ENCODE measurements around the gene SLC38A9. TPM values are rescaled to one million over a fixed set of nuclear protein-coding genes. Genes with fewer than 3 reads are reported as not detected.

SLC38A9 gene
- total RNA-seq, 2 donors from 2014 or later: 38.5 to 41.7 TPM

- Mint-ChIP-seq H3K27ac (peak overlapping the region; percentile 91), H3K27me3 (ENCODE audit: insufficient read depth) (no peaks in the 10 kb centered on the region), H3K4me1 (peaks cover 44% of the 10 kb centered on the region), H3K9me3 (peaks cover 2% of the 10 kb centered on the region), H3K4me3 (no peak overlapping the region), H3K36me3 (ENCODE audit: low read depth) (peaks cover 16% of the 10 kb centered on the region)
- Histone ChIP-seq H3K9ac (ENCODE audit: extremely low read depth, low read length, poor library complexity, severe bottlenecking) (no peak overlapping the region), H3K36me3 (ENCODE audit: control insufficient read depth, insufficient read depth, low read length) (no peaks in the 10 kb centered on the region), H3K9me3 (ENCODE audit: control insufficient read depth, low read length) (no peaks in the 10 kb centered on the region), H3K4me1 (ENCODE audit: control insufficient read depth, insufficient read depth, low read length) (peaks cover 9% of the 10 kb centered on the region), H3K27ac (ENCODE audit: low read depth, low read length) (no peak overlapping the region), H3K27me3 (ENCODE audit: control insufficient read depth, insufficient read depth, low read length, poor library complexity, severe bottlenecking) (no peaks in the 10 kb centered on the region), H3K4me3 (ENCODE audit: low read length) (no peak overlapping the region)
- WGBS, 2 experiments (ENCODE audit: insufficient coverage in 1 of 2, insufficient read length in 1 of 2): 63 to 74% methylated on average over 3 of the region's 3 CpGs
- TF ChIP-seq CTCF (conservative IDR thresholded peaks at IDR 0.05): no peak
- DNase-seq: no peak
Observed at GRCh38 chr5:55636683-55637082, 75.4 kb downstream of the SLC38A9 start.

GRCh38 chr5:55636177-55636576 is 75.9 kb downstream of the SLC38A9 start:
- H3K9ac ChIP-seq (ENCODE audit: extremely low read depth, low read length, poor library complexity, severe bottlenecking): no peak overlapping the region
- H3K27ac Mint-ChIP-seq: peak overlapping the region; percentile 91
- peaks cover 2% of the 10 kb centered on the region for H3K9me3 Mint-ChIP-seq

GRCh38 chr5:55634866-55635265 is 77.3 kb downstream of the SLC38A9 start:
- H3K27me3 Mint-ChIP-seq (ENCODE audit: insufficient read depth): no peaks in the 10 kb centered on the region
- H3K4me1 Mint-ChIP-seq: peaks cover 40% of the 10 kb centered on the region
- Histone ChIP-seq H3K36me3 (ENCODE audit: control insufficient read depth, insufficient read depth, low read length) (peaks cover 1% of the 10 kb centered on the region), H3K9ac (ENCODE audit: extremely low read depth, low read length, poor library complexity, severe bottlenecking) (no peak overlapping the region), H3K4me3 (ENCODE audit: low read length) (no peak overlapping the region), H3K4me1 (ENCODE audit: control insufficient read depth, insufficient read depth, low read length) (peaks cover 9% of the 10 kb centered on the region), H3K27me3 (ENCODE audit: control insufficient read depth, insufficient read depth, low read length, poor library complexity, severe bottlenecking) (no peaks in the 10 kb centered on the region), H3K27ac (ENCODE audit: low read depth, low read length) (no peak overlapping the region), H3K9me3 (ENCODE audit: control insufficient read depth, low read length) (no peaks in the 10 kb centered on the region)
- no peak overlapping the region for H3K27ac Mint-ChIP-seq
- H3K36me3 Mint-ChIP-seq (ENCODE audit: low read depth): peaks cover 19% of the 10 kb centered on the region
- peaks cover 2% of the 10 kb centered on the region for H3K9me3 Mint-ChIP-seq
- H3K4me3 Mint-ChIP-seq: no peak overlapping the region
- DNase-seq: no peak
- no peak for TF ChIP-seq CTCF (conservative IDR thresholded peaks at IDR 0.05)

More at GRCh38 chr5:55636177-55636576, 75.9 kb downstream of the SLC38A9 start:
- Histone ChIP-seq H3K4me1 (ENCODE audit: control insufficient read depth, insufficient read depth, low read length) (peaks cover 9% of the 10 kb centered on the region), H3K36me3 (ENCODE audit: control insufficient read depth, insufficient read depth, low read length) (no peaks in the 10 kb centered on the region), H3K27ac (ENCODE audit: low read depth, low read length) (no peak overlapping the region), H3K27me3 (ENCODE audit: control insufficient read depth, insufficient read depth, low read length, poor library complexity, severe bottlenecking) (no peaks in the 10 kb centered on the region), H3K4me3 (ENCODE audit: low read length) (peak overlapping the region; percentile 7), H3K9me3 (ENCODE audit: control insufficient read depth, low read length) (no peaks in the 10 kb centered on the region)
- peaks cover 15% of the 10 kb centered on the region for H3K36me3 Mint-ChIP-seq (ENCODE audit: low read depth)
- no peak for TF ChIP-seq CTCF (conservative IDR thresholded peaks at IDR 0.05)
- 84% methylated on average over 2 of the region's 2 CpGs; no CpG with 5 or more reads in 1 of the 2 experiments for WGBS, 2 experiments (ENCODE audit: insufficient coverage in 1 of 2, insufficient read length in 1 of 2)
- peaks cover 39% of the 10 kb centered on the region for H3K4me1 Mint-ChIP-seq
- no peak overlapping the region for H3K4me3 Mint-ChIP-seq
- H3K27me3 Mint-ChIP-seq (ENCODE audit: insufficient read depth): no peaks in the 10 kb centered on the region
- DNase-seq: no peak

Measured in endodermal cell (in vitro differentiated cells).